IPS-18c (cell line): ENCODE data around the gene S100A13.
A peak's percentile ranks its signal among the peaks of the same experiment; 100 is the strongest.
"Not testable (repeated sequence)": the region's sequence is repeated elsewhere in the genome, so short reads cannot be mapped to it uniquely, and the experiment has no call there.

Source experiments
- H3K4me3 ChIP-seq: 2 replicates; pipeline ENCODE4 v1.7.0; 2013; ENCODE audit warnings: low read depth, mild to moderate bottlenecking, low read length, moderate library complexity; ENCODE audit not compliant: insufficient read depth
- H3K9me3 ChIP-seq: one replicate; pipeline ENCODE4 v1.6.1; 2013; ENCODE audit warnings: mild to moderate bottlenecking, low read length, moderate library complexity; ENCODE audit not compliant: control insufficient read depth, insufficient read depth

Gene S100A13

GRCh38 chr1:153652805-153653500 is 25.6 kb upstream of the S100A13 start:
- Histone ChIP-seq H3K4me3 (no peak overlapping the region), H3K9me3 (no peaks in the 10 kb centered on the region)

GRCh38 chr1:153651771-153652170 is 24.5 kb upstream of the S100A13 start:
- Histone ChIP-seq H3K9me3 (no peaks in the 10 kb centered on the region), H3K4me3 (no peak overlapping the region)

GRCh38 chr1:153649863-153650235 is 22.5 kb upstream of the S100A13 start:
- Histone ChIP-seq H3K4me3 (no peak overlapping the region), H3K9me3 (no peaks in the 10 kb centered on the region)

GRCh38 chr1:153649137-153649862 is 22.0 kb upstream of the S100A13 start:
- Histone ChIP-seq H3K4me3 (no peak overlapping the region), H3K9me3 (no peaks in the 10 kb centered on the region)

- Histone ChIP-seq H3K4me3 (no peak overlapping the region), H3K9me3 (no peaks in the 10 kb centered on the region)
Measured at GRCh38 chr1:153648000-153648643, 20.8 kb upstream of the S100A13 start.

- H3K4me3 ChIP-seq = no peak overlapping the region
Measured at GRCh38 chr1:153647346-153647714, 20.0 kb upstream of the S100A13 start.

GRCh38 chr1:153646672-153647345 is 19.5 kb upstream of the S100A13 start:
- no peaks in the 10 kb centered on the region for H3K9me3 ChIP-seq
- H3K4me3 ChIP-seq = no peak overlapping the region

More at GRCh38 chr1:153647346-153647714, 20.0 kb upstream of the S100A13 start:
- no peaks in the 10 kb centered on the region for H3K9me3 ChIP-seq

GRCh38 chr1:153643816-153644215 is 16.5 kb upstream of the S100A13 start:
- no peak overlapping the region for H3K4me3 ChIP-seq
- no peaks in the 10 kb centered on the region for H3K9me3 ChIP-seq

GRCh38 chr1:153643100-153643499 is 15.8 kb upstream of the S100A13 start:
- Histone ChIP-seq H3K4me3 (no peak overlapping the region), H3K9me3 (no peaks in the 10 kb centered on the region)

GRCh38 chr1:153642161-153642560 is 14.9 kb upstream of the S100A13 start:
- no peaks in the 10 kb centered on the region for H3K9me3 ChIP-seq
- no peak overlapping the region for H3K4me3 ChIP-seq

- Histone ChIP-seq H3K4me3 (no peak overlapping the region), H3K9me3 (no peaks in the 10 kb centered on the region)
Measured at GRCh38 chr1:153640861-153641260, 13.6 kb upstream of the S100A13 start.

GRCh38 chr1:153640213-153640612 is 12.9 kb upstream of the S100A13 start:
- not testable (repeated sequence) for H3K4me3 ChIP-seq, H3K9me3 ChIP-seq

- no peaks in the 10 kb centered on the region for H3K9me3 ChIP-seq
- no peak overlapping the region for H3K4me3 ChIP-seq
Measured at GRCh38 chr1:153639280-153639679, 12.0 kb upstream of the S100A13 start.

GRCh38 chr1:153638261-153638660 is 11.0 kb upstream of the S100A13 start:
- Histone ChIP-seq H3K4me3 (no peak overlapping the region), H3K9me3 (no peaks in the 10 kb centered on the region)

- Histone ChIP-seq H3K9me3 (no peaks in the 10 kb centered on the region), H3K4me3 (no peak overlapping the region)
Measured at GRCh38 chr1:153636312-153636711, 9.0 kb upstream of the S100A13 start.

GRCh38 chr1:153635872-153636271 is 8.6 kb upstream of the S100A13 start:
- no peak overlapping the region for H3K4me3 ChIP-seq
- no peaks in the 10 kb centered on the region for H3K9me3 ChIP-seq

- H3K9me3 ChIP-seq = no peaks in the 10 kb centered on the region
- peak within 1 kb of the TSS; percentile 100 for H3K4me3 ChIP-seq
Measured at GRCh38 chr1:153633754-153634665, 6.7 kb upstream of the S100A13 start, which contains the start of gene CHTOP. CHTOP (plus strand) TSS chr1:153634066; CDS start chr1:153636589, 2,523 bp downstream.
